HCT116 (cell line): ENCODE measurements around the gene PTPN18. TPM values are rescaled to one million over a fixed set of nuclear protein-coding genes. Genes with fewer than 3 reads are reported as not detected.

ENCODE experiments used
- ATAC-seq: fragments of 200-7000 bp; cut with Tn5 transposase; 2 replicates; pipeline ENCODE4 v1.9.1; 2020; ENCODE audit warnings: mild to moderate bottlenecking, moderate library complexity
- BruUV-seq: library from RNA; stranded (reverse); fragments of 400-500 nt; replicated peaks from 2 replicates; lab custom pipeline; 2021; lab: Mats Ljungman, UMichigan
- CTCF ChIA-PET: fragments of 300-600 bp; sonication (Branson Sonifier 250); formaldehyde crosslinking; loops from one replicate; lab custom pipeline; 2021; ENCODE audit warnings: antibody characterized with exemption; lab: Charles Lee
- POLR2A ChIA-PET: fragments of 300-600, 350-600 bp; sonication (Branson Sonifier 250); formaldehyde crosslinking; loops from one replicate; lab custom pipeline; 2021; ENCODE audit warnings: antibody characterized with exemption; lab: Charles Lee
- RAD21 ChIA-PET, 2 experiments: fragments of 300-600 bp; sonication (Branson Sonifier 250); formaldehyde crosslinking; loops; one replicate each; lab custom pipeline; 2023; ENCODE audit warnings: low total read pairs in 2 of 2; ENCODE audit not compliant: uncharacterized antibody in 2 of 2, unreplicated experiment in 2 of 2, low non-redundant PET in 1 of 2; lab: Charles Lee
- DNase-seq: peaks from one replicate; pipeline ENCODE4 v3.0.0-alpha.2; 2010; ENCODE audit warnings: low read depth, low spot score
- H2AFZ ChIP-seq: fragments of 200-600 bp; shearing (Covaris generic), sonication (generic); 2 replicates; pipeline ENCODE4 v1.6.1; 2017; ENCODE audit warnings: low read depth, mixed run types, mixed read lengths, antibody characterized with exemption, low read length; ENCODE audit not compliant: poor library complexity, severe bottlenecking
- H3K27ac ChIP-seq: 2 replicates; pipeline ENCODE4 v1.5.1; 2012; ENCODE audit warnings: low read depth, low read length
- H3K27me3 ChIP-seq: fragments of 200-600 bp; sonication (generic); 2 replicates; pipeline ENCODE4 v1.6.1; 2016; ENCODE audit warnings: mixed run types, low read length, mixed read lengths; ENCODE audit not compliant: insufficient read depth
- H3K36me3 ChIP-seq, 2 experiments: fragments of 200-500 bp in 1 of 2; fragments of 200-600 bp in 1 of 2; sonication (Bioruptor generic) in 1 of 2; sonication (generic) in 1 of 2; 2 replicates each; pipeline versions ENCODE4 v1.5.1 to v1.6.1; 2014 to 2016; ENCODE audit warnings: low read length in 2 of 2, inconsistent platforms in 1 of 2, mixed read lengths in 1 of 2, mixed run types in 1 of 2; ENCODE audit not compliant: insufficient read depth in 2 of 2, control insufficient read depth in 1 of 2
- H3K4me1 ChIP-seq, 2 experiments: fragments of 200-600 bp in 1 of 2; sonication (generic) in 1 of 2; 2 replicates each; pipeline versions ENCODE4 v1.5.1 to v1.6.1; 2012 to 2017; ENCODE audit warnings: low read length in 2 of 2, inconsistent platforms in 1 of 2, mild to moderate bottlenecking in 1 of 2, mixed read lengths in 1 of 2, mixed run types in 1 of 2, moderate library complexity in 1 of 2; ENCODE audit not compliant: insufficient read depth in 2 of 2, control insufficient read depth in 1 of 2
- H3K4me2 ChIP-seq: fragments of 200-600 bp; sonication (generic); 2 replicates; pipeline ENCODE4 v1.6.1; 2017; ENCODE audit warnings: mixed run types, low read length, mixed read lengths
- H3K4me3 ChIP-seq, 2 experiments: fragments of 200-600 bp in 1 of 2; sonication (generic) in 1 of 2; replicated peaks in 1 of 2; 2 replicates each; pipeline ENCODE4 v1.5.1; 2011 to 2016; ENCODE audit warnings: low read length in 2 of 2, control low read depth in 1 of 2, low read depth in 1 of 2, mild to moderate bottlenecking in 1 of 2, mixed read lengths in 1 of 2, mixed run types in 1 of 2
- H3K79me2 ChIP-seq: fragments of 200-600 bp; sonication (generic); 2 replicates; pipeline ENCODE4 v1.6.1; 2017; ENCODE audit warnings: mild to moderate bottlenecking, mixed run types, low read length, moderate library complexity, mixed read lengths; ENCODE audit not compliant: insufficient read depth
- H3K9ac ChIP-seq: fragments of 200-600 bp; sonication (generic); 2 replicates; pipeline ENCODE4 v1.6.1; 2016; ENCODE audit warnings: low read length, mixed read lengths
- H3K9me2 ChIP-seq: fragments of 200-600 bp; sonication (generic), shearing (Covaris generic); 2 replicates; pipeline ENCODE4 v1.6.1; 2017; ENCODE audit warnings: mixed run types, mild to moderate bottlenecking, moderate library complexity; ENCODE audit not compliant: insufficient read depth
- H3K9me3 ChIP-seq, 2 experiments: fragments of 200-500 bp in 1 of 2; fragments of 200-600 bp in 1 of 2; sonication (Bioruptor generic) in 1 of 2; sonication (generic) in 1 of 2; 2 replicates each; pipeline ENCODE4 v1.6.1; 2014 to 2017; ENCODE audit warnings: low read length in 2 of 2, mixed read lengths in 2 of 2, inconsistent platforms in 1 of 2, low read depth in 1 of 2, mild to moderate bottlenecking in 1 of 2, mixed run types in 1 of 2, moderate library complexity in 1 of 2; ENCODE audit not compliant: control insufficient read depth in 1 of 2, insufficient read depth in 1 of 2
- H4K20me1 ChIP-seq: fragments of 200-600 bp; sonication (generic), shearing (Covaris generic); 2 replicates; pipeline ENCODE4 v1.6.1; 2017; ENCODE audit warnings: mixed run types, mild to moderate bottlenecking, moderate library complexity; ENCODE audit not compliant: insufficient read depth
- ATF3 ChIP-seq: IDR thresholded peaks from 2 replicates; pipeline ENCODE4 v1.6.1; 2012
- CBX3 ChIP-seq: IDR thresholded peaks from 2 replicates; pipeline ENCODE4 v1.6.1; 2012; ENCODE audit warnings: low read depth
- CEBPB ChIP-seq: IDR thresholded peaks from 2 replicates; pipeline ENCODE4 v1.6.1; 2012; ENCODE audit warnings: low read depth
- CTCF ChIP-seq, 3 experiments: fragments of 200-600 bp in 1 of 3; sonication (generic) in 1 of 3; IDR thresholded peaks in 2 of 3; conservative IDR thresholded peaks in 1 of 3; 2 replicates each; pipeline ENCODE4 v1.5.1; 2012 to 2017; ENCODE audit warnings: low read depth in 2 of 3, low read length in 2 of 3, antibody characterized with exemption in 1 of 3, borderline replicate concordance in 1 of 3, control low read depth in 1 of 3, mild to moderate bottlenecking in 1 of 3, mixed read lengths in 1 of 3, mixed run types in 1 of 3, moderate library complexity in 1 of 3; ENCODE audit not compliant: insufficient read depth in 1 of 3
- EGR1 ChIP-seq: IDR thresholded peaks from 2 replicates; pipeline ENCODE4 v1.6.1; 2012; ENCODE audit warnings: low read depth
- ELF1 ChIP-seq: IDR thresholded peaks from 2 replicates; pipeline ENCODE4 v1.6.1; 2012; ENCODE audit warnings: low read depth, borderline replicate concordance
- EZH2 ChIP-seq: fragments of 200-600 bp; sonication (generic); IDR thresholded peaks from 2 replicates; pipeline ENCODE4 v1.6.1; 2017; ENCODE audit warnings: antibody characterized with exemption, mixed run types
- EZH2phosphoT487 ChIP-seq: fragments of 200-600 bp; IDR thresholded peaks from 2 replicates; pipeline ENCODE4 v1.6.1; 2018; ENCODE audit warnings: antibody characterized with exemption, borderline replicate concordance
- FOSL1 ChIP-seq: IDR thresholded peaks from 2 replicates; pipeline ENCODE4 v1.6.1; 2012; ENCODE audit warnings: low read depth
- MAX ChIP-seq: IDR thresholded peaks from 2 replicates; pipeline ENCODE4 v1.6.1; 2012
- POLR2A ChIP-seq: IDR thresholded peaks from 2 replicates; pipeline ENCODE4 v1.7.0; 2011; ENCODE audit warnings: borderline replicate concordance; ENCODE audit not compliant: insufficient read depth, insufficient read length; ENCODE audit errors: extremely low read depth
- REST ChIP-seq: IDR thresholded peaks from 2 replicates; pipeline ENCODE4 v1.6.1; 2012; ENCODE audit warnings: low read depth
- SIN3A ChIP-seq: IDR thresholded peaks from 2 replicates; pipeline ENCODE4 v1.6.1; 2012; ENCODE audit warnings: low read depth
- SP1 ChIP-seq: IDR thresholded peaks from 2 replicates; pipeline ENCODE4 v1.6.1; 2012; ENCODE audit warnings: low read depth
- SRF ChIP-seq: IDR thresholded peaks from 2 replicates; pipeline ENCODE4 v1.6.1; 2012; ENCODE audit warnings: low read depth
- TCF7L2 ChIP-seq: IDR thresholded peaks from 2 replicates; pipeline ENCODE4 v1.7.0; 2011; ENCODE audit warnings: borderline replicate concordance, inconsistent platforms; ENCODE audit not compliant: insufficient read depth, insufficient read length; ENCODE audit errors: extremely low read depth
- YY1 ChIP-seq: IDR thresholded peaks from 2 replicates; pipeline ENCODE4 v1.6.1; 2011; ENCODE audit warnings: low read length, low read depth, moderate library complexity, mild to moderate bottlenecking; ENCODE audit not compliant: insufficient replicate concordance; ENCODE audit errors: extremely low read depth
- ZFX ChIP-seq: fragments of 450-650 bp; IDR thresholded peaks from 2 replicates; pipeline ENCODE4 v1.6.1; 2017
- ZNF274 ChIP-seq: fragments of 200-500 bp; sonication (Bioruptor generic); IDR thresholded peaks from 2 replicates; pipeline ENCODE4 v1.6.1; 2014; ENCODE audit warnings: mild to moderate bottlenecking, low read depth, low read length, inconsistent platforms
- intact Hi-C: fragments of 100-400 bp; cut with micrococcal nuclease; formaldehyde crosslinking; loops from 2 replicates; pipeline ENCODE4 v1.10.0; 2022
- total RNA-seq: library from RNA; stranded (reverse); gene quantifications from one replicate; pipeline ENCODE4 v1.2.1, GENCODE V29; 2021; ENCODE audit not compliant: unreplicated experiment
- TF ChIP-seq, protein P1 (sequence below): IDR thresholded peaks from 2 replicates; pipeline ENCODE4 v1.6.1; 2011; ENCODE audit warnings: mild to moderate bottlenecking, low read length, moderate library complexity; ENCODE audit not compliant: insufficient replicate concordance; ENCODE audit errors: extremely low read depth

Gene PTPN18
- total RNA-seq, 1 experiment from 2014 or later = 52.4 TPM

- no peaks in the 10 kb centered on the region for H3K79me2 ChIP-seq
- no peak for ATAC-seq
- H3K36me3 ChIP-seq = no peaks in the 10 kb centered on the region; a peak in 2 of 4 replicates
- no peak overlapping the region for H2AFZ ChIP-seq
- intact Hi-C loops = loop anchor here (2.0 kb wide), 1 partner anchor 20 kb away; no protein-coding TSS in a partner anchor
- H3K27me3 ChIP-seq = no peaks in the 10 kb centered on the region
- H3K27ac ChIP-seq = no peak overlapping the region
- RAD21 ChIA-PET = no interaction called here
- peaks cover 5 to 6% of the 10 kb centered on the region in 2 experiments; a peak in 3 of 4 replicates for H3K4me1 ChIP-seq
- H4K20me1 ChIP-seq = no peaks in the 10 kb centered on the region
- POLR2A ChIA-PET = no interaction called here
- H3K9ac ChIP-seq = no peak overlapping the region
- no peaks in the 10 kb centered on the region for H3K9me2 ChIP-seq
- CTCF ChIA-PET = no interaction called here
- H3K4me2 ChIP-seq = no peak overlapping the region
- no peaks in the 10 kb centered on the region for H3K9me3 ChIP-seq
- TF ChIP-seq EZH2 (no peak), SP1 (no peak), CBX3 (no peak), ATF3 (no peak), CEBPB (no peak), EZH2phosphoT487 (no peak), ELF1 (no peak), YY1 (no peak), POLR2A (no peak), SIN3A (no peak), SRF (no peak), FOSL1 (no peak), REST (no peak), TCF7L2 (no peak), ZNF274 (no peak), ZFX (no peak), MAX (no peak), CTCF (IDR thresholded peaks at IDR 0.05 in 2 of 3, conservative IDR thresholded peaks at IDR 0.05 in 1 of 3; ENCODE audit: borderline replicate concordance in 1 of 3, insufficient read depth in 1 of 3, low read depth in 2 of 3, low read length in 2 of 3) (no peak), EGR1 (no peak)
- TF ChIP-seq, protein P1, sequence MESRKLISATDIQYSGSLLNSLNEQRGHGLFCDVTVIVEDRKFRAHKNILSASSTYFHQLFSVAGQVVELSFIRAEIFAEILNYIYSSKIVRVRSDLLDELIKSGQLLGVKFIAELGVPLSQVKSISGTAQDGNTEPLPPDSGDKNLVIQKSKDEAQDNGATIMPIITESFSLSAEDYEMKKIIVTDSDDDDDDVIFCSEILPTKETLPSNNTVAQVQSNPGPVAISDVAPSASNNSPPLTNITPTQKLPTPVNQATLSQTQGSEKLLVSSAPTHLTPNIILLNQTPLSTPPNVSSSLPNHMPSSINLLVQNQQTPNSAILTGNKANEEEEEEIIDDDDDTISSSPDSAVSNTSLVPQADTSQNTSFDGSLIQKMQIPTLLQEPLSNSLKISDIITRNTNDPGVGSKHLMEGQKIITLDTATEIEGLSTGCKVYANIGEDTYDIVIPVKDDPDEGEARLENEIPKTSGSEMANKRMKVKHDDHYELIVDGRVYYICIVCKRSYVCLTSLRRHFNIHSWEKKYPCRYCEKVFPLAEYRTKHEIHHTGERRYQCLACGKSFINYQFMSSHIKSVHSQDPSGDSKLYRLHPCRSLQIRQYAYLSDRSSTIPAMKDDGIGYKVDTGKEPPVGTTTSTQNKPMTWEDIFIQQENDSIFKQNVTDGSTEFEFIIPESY = no peak
- TF ChIP-seq, all 23 proteins: peak for 0
- BruUV-seq = no TSS peak
- DNase-seq = no peak
- H3K4me3 ChIP-seq = no peak overlapping the region
Observed at GRCh38 chr2:130366720-130367119, 10.9 kb downstream of the PTPN18 start.
